OCI-LY3 (cell line): ENCODE measurements around the gene ASRGL1.

Source experiments
- CTCF ChIP-seq: fragments of 200-600, 300-600 bp; sonication (generic); IDR thresholded peaks from 2 replicates; pipeline ENCODE4 v1.5.1; 2014; ENCODE audit warnings: antibody characterized with exemption, low read length, low read depth
- EZH2phosphoT487 ChIP-seq: fragments of 200-600 bp; shearing (Covaris generic); IDR thresholded peaks from 2 replicates; pipeline ENCODE4 v1.6.1; 2018; ENCODE audit warnings: antibody characterized with exemption, mixed run types, low read depth

GRCh38 chr11:62306227-62306626, 31.0 kb upstream of the ASRGL1 start:
- TF ChIP-seq EZH2phosphoT487 (no peak), CTCF (no peak)
